Right atrium auricular region (tissue), 2 donors: Measurements from ENCODE around the gene ERC2. TPM values are rescaled to one million over a fixed set of nuclear protein-coding genes. Genes with fewer than 3 reads are reported as not detected.

Experiments
- DNase-seq: peaks from one replicate; pipeline ENCODE4 v3.0.0-alpha.2; 2019; ENCODE audit warnings: low spot score
- H3K27ac ChIP-seq, 2 donors: fragments of 200-600 bp; sonication (generic); 1 replicate in 1 of 2; 2 replicates in 1 of 2; pipeline ENCODE4 v1.5.1; 2016 to 2019
- H3K27me3 ChIP-seq, 2 donors: fragments of 200-600 bp; sonication (generic); one replicate each; pipeline versions ENCODE4 v1.5.1 to v1.6.0; 2017 to 2019
- H3K36me3 ChIP-seq: fragments of 200-600 bp; sonication (generic); one replicate; pipeline ENCODE4 v1.5.1; 2016
- H3K4me1 ChIP-seq, 2 donors: fragments of 200-600 bp; sonication (generic); one replicate each; pipeline versions ENCODE4 v1.5.1 to v1.6.0; 2017 to 2019
- H3K4me3 ChIP-seq, 2 donors: fragments of 200-600 bp; sonication (generic); 1 replicate in 1 of 2; 2 replicates in 1 of 2; pipeline ENCODE4 v1.5.1; 2017 to 2019; ENCODE audit warnings: mild to moderate bottlenecking in 1 of 2, moderate library complexity in 1 of 2
- H3K9me3 ChIP-seq, 2 donors: fragments of 200-600 bp; sonication (generic); one replicate each; pipeline ENCODE4 v1.5.1; 2019
- CTCF ChIP-seq, 2 donors: fragments of 200-600 bp; sonication (generic); IDR thresholded peaks; one replicate each; pipeline ENCODE4 v1.5.1; 2019; ENCODE audit warnings: antibody characterized with exemption in 2 of 2
- total RNA-seq, 2 donors: library from RNA; depleted of rRNA; stranded (reverse); fragments of >200 nt; gene quantifications; one replicate each; pipeline ENCODE4 v1.1.0, GENCODE V29; 2016

ERC2 gene
- total RNA-seq, 2 donors from 2014 or later: 2.9 to 4.0 TPM

GRCh38 chr3:55546866-55547669 is 921.2 kb downstream of the ERC2 start:
- no peak for TF ChIP-seq CTCF (IDR thresholded peaks at IDR 0.05)
- DNase-seq: no peak
- Histone ChIP-seq H3K36me3 (no peaks in the 10 kb centered on the region), H3K4me1 (no peaks in the 10 kb centered on the region), H3K9me3 (no peaks in the 10 kb centered on the region), H3K27ac (no peak overlapping the region), H3K27me3 (no peaks in the 10 kb centered on the region), H3K4me3 (no peak overlapping the region)

GRCh38 chr3:55545995-55546394 is 922.3 kb downstream of the ERC2 start:
- no peaks in the 10 kb centered on the region for H3K27me3 ChIP-seq
- H3K36me3 ChIP-seq: no peaks in the 10 kb centered on the region
- H3K27ac ChIP-seq: no peak overlapping the region
- H3K4me1 ChIP-seq: no peaks in the 10 kb centered on the region
- H3K4me3 ChIP-seq: no peak overlapping the region
- no peaks in the 10 kb centered on the region for H3K9me3 ChIP-seq
- TF ChIP-seq CTCF (IDR thresholded peaks at IDR 0.05): no peak
- DNase-seq: no peak

GRCh38 chr3:55544219-55544618 is 924.0 kb downstream of the ERC2 start:
- H3K27ac ChIP-seq: no peak overlapping the region
- no peak for TF ChIP-seq CTCF (IDR thresholded peaks at IDR 0.05)
- DNase-seq: no peak
- no peak overlapping the region for H3K4me3 ChIP-seq
- H3K9me3 ChIP-seq: no peaks in the 10 kb centered on the region
- H3K36me3 ChIP-seq: no peaks in the 10 kb centered on the region
- no peaks in the 10 kb centered on the region for H3K27me3 ChIP-seq
- H3K4me1 ChIP-seq: no peaks in the 10 kb centered on the region

- H3K4me3 ChIP-seq: no peak overlapping the region
- no peaks in the 10 kb centered on the region for H3K9me3 ChIP-seq
- no peaks in the 10 kb centered on the region for H3K4me1 ChIP-seq
- no peaks in the 10 kb centered on the region for H3K36me3 ChIP-seq
- TF ChIP-seq CTCF (IDR thresholded peaks at IDR 0.05): no peak
- DNase-seq: no peak
- no peaks in the 10 kb centered on the region for H3K27me3 ChIP-seq
- H3K27ac ChIP-seq: no peak overlapping the region
Measured at GRCh38 chr3:55543181-55543614, 925.1 kb downstream of the ERC2 start.

GRCh38 chr3:55541456-55541855 is 926.8 kb downstream of the ERC2 start:
- H3K4me1 ChIP-seq: no peaks in the 10 kb centered on the region
- no peak overlapping the region for H3K27ac ChIP-seq
- DNase-seq: no peak
- H3K4me3 ChIP-seq: no peak overlapping the region
- H3K27me3 ChIP-seq: no peaks in the 10 kb centered on the region
- H3K9me3 ChIP-seq: no peaks in the 10 kb centered on the region
- H3K36me3 ChIP-seq: no peaks in the 10 kb centered on the region
- TF ChIP-seq CTCF (IDR thresholded peaks at IDR 0.05): no peak

- no peak overlapping the region for H3K27ac ChIP-seq
- H3K4me1 ChIP-seq: no peaks in the 10 kb centered on the region
- H3K4me3 ChIP-seq: no peak overlapping the region
- no peaks in the 10 kb centered on the region for H3K9me3 ChIP-seq
- H3K36me3 ChIP-seq: no peaks in the 10 kb centered on the region
- no peak for DNase-seq
- H3K27me3 ChIP-seq: no peaks in the 10 kb centered on the region
- no peak for TF ChIP-seq CTCF (IDR thresholded peaks at IDR 0.05)
Measured at GRCh38 chr3:55541016-55541415, 927.3 kb downstream of the ERC2 start.
